Sigmoid colon (tissue), 7 donors: ENCODE results near the gene CACNA1F. TPM values are rescaled to one million over a fixed set of nuclear protein-coding genes. Genes with fewer than 3 reads are reported as not detected.

ENCODE experiments used
- DNase-seq: peaks from one replicate; pipeline ENCODE4 v3.0.0-alpha.2; 2019
- H3K27ac ChIP-seq, 4 donors: fragments of 200-600 bp; sonication (generic); one replicate each; pipeline ENCODE4 v1.5.1; 2016 to 2019; ENCODE audit warnings: mild to moderate bottlenecking in 1 of 4
- H3K27me3 ChIP-seq, 3 donors: fragments of 200-600 bp; sonication (generic); one replicate each; pipeline ENCODE4 v1.5.1; 2019; ENCODE audit warnings: mild to moderate bottlenecking in 1 of 3
- H3K36me3 ChIP-seq, 4 donors: fragments of 200-600 bp; sonication (generic); one replicate each; pipeline ENCODE4 v1.5.1; 2016 to 2019
- H3K4me1 ChIP-seq, 4 donors: fragments of 200-600 bp; sonication (generic); one replicate each; pipeline ENCODE4 v1.5.1; 2017 to 2019
- H3K4me3 ChIP-seq, 4 donors: fragments of 200-600 bp; sonication (generic); one replicate each; pipeline ENCODE4 v1.5.1; 2017 to 2019; ENCODE audit warnings: mild to moderate bottlenecking in 2 of 4, moderate library complexity in 1 of 4
- H3K9me3 ChIP-seq, 4 donors: fragments of 200-600 bp in 3 of 4; sonication (generic) in 3 of 4; one replicate each; pipeline versions ENCODE4 v1.5.1 to v1.6.1; 2013 to 2019
- EP300 ChIP-seq, 4 donors: sonication (generic); formaldehyde crosslinking; IDR thresholded peaks; one replicate each; pipeline ENCODE4 v1.6.1; 2017; ENCODE audit warnings: antibody characterized with exemption in 4 of 4
- POLR2A ChIP-seq, 2 donors: fragments of 450-650 bp; IDR thresholded peaks; one replicate each; pipeline ENCODE4 v1.6.1; 2016; ENCODE audit warnings: antibody characterized with exemption in 2 of 2, mild to moderate bottlenecking in 2 of 2, moderate library complexity in 2 of 2
- POLR2AphosphoS5 ChIP-seq, 4 donors: sonication (generic); formaldehyde crosslinking; IDR thresholded peaks; one replicate each; pipeline ENCODE4 v1.6.1; 2017; ENCODE audit warnings: antibody characterized with exemption in 4 of 4
- WGBS, 2 donors: extraction: QIAGEN DNeasy Blood & Tissue Kit; methylation state at CpG; one replicate each; pipeline ENCODE4 v1.1.7; 2013; 5-methylcytosine and 5-hydroxymethylcytosine counted together
- intact Hi-C: fragments of 100-400 bp; cut with DNase I; formaldehyde crosslinking; loops from one replicate; pipeline ENCODE4 v1.15.1; 2023
- polyA plus RNA-seq, 3 donors: library from polyadenylated mRNA; stranded (reverse); fragments of 200-250 nt; gene quantifications; one replicate each; pipeline ENCODE4 v1.2.3, GENCODE V29; 2013
- total RNA-seq, 4 donors: library from RNA; depleted of rRNA; stranded (reverse); fragments of >200 nt; gene quantifications; one replicate each; pipeline ENCODE4 v1.1.0, GENCODE V29; 2016
- TF ChIP-seq, protein P1 (sequence below), 4 experiments: fragments of 450-650 bp in 3 of 4; fragments of 200-600 bp in 1 of 4; IDR thresholded peaks; one replicate each; pipeline ENCODE4 v1.5.1; 2016 to 2019; ENCODE audit warnings: antibody characterized with exemption in 4 of 4, mild to moderate bottlenecking in 3 of 4, moderate library complexity in 2 of 4
- donor health status: healthy with polysubstance abuse.
- donor health status: Bipolar disorder and iron deficiency.
- donor health status: healthy.

The CACNA1F gene
- total and polyA plus RNA-seq, 7 donors = under 0.01 to 0.70 (median 0.15) TPM; not detected in 3

DNA sequence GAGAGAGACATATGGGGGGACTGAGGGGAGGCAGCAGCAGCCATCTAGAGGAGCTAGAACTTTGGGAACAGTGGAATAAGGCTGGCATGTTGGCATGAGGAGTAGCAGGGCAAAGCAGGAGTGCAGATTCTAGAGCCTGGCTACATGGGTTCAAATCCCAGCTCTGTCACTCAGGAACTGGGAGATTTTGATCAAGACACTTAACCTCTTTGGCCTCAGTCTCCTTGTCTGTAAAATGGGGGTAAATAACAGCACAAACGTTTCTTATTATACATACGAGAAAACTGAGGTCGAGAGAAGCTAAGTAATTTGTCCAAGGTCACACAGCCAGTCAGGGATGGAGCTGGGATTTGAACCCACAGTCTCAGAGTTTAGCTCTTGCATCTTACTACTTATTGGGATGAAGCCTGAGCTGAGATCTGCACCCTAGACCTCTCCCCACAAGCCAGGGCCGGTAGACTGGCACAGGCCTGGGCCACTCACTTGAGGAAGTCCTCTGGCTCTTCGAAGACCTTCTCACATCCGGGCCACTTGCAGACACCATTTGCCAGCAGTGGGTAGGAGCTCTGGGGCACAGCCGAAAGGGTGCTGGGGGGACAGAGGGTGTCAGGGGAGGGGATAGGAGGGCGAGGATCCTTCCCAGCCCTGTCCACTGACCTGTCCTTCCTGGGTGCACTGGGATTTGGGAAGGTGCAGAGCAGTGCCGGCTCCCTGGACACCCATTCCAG, 23.3 kb upstream of the CACNA1F start:
- H3K27me3 ChIP-seq = peaks cover 0 to 3% (median 0%) of the 10 kb centered on the region in 3 donors
- no peak for TF ChIP-seq EP300 (IDR thresholded peaks at IDR 0.05)
- TF ChIP-seq, protein P1, sequence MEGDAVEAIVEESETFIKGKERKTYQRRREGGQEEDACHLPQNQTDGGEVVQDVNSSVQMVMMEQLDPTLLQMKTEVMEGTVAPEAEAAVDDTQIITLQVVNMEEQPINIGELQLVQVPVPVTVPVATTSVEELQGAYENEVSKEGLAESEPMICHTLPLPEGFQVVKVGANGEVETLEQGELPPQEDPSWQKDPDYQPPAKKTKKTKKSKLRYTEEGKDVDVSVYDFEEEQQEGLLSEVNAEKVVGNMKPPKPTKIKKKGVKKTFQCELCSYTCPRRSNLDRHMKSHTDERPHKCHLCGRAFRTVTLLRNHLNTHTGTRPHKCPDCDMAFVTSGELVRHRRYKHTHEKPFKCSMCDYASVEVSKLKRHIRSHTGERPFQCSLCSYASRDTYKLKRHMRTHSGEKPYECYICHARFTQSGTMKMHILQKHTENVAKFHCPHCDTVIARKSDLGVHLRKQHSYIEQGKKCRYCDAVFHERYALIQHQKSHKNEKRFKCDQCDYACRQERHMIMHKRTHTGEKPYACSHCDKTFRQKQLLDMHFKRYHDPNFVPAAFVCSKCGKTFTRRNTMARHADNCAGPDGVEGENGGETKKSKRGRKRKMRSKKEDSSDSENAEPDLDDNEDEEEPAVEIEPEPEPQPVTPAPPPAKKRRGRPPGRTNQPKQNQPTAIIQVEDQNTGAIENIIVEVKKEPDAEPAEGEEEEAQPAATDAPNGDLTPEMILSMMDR (IDR thresholded peaks at IDR 0.05) = no peak
- TF ChIP-seq POLR2A (IDR thresholded peaks at IDR 0.05) = no peak
- TF ChIP-seq POLR2AphosphoS5 (IDR thresholded peaks at IDR 0.05) = no peak
- H3K9me3 ChIP-seq = no peaks in the 10 kb centered on the region
- no peaks in the 10 kb centered on the region for H3K36me3 ChIP-seq
- no peak for DNase-seq
- H3K4me1 ChIP-seq = no peaks in the 10 kb centered on the region
- no peak overlapping the region for H3K27ac ChIP-seq
- no peak overlapping the region for H3K4me3 ChIP-seq
- 85 to 88% methylated on average over 9 of the region's 9 CpGs for WGBS, 2 donors
- intact Hi-C loops = no loop called here

DNA sequence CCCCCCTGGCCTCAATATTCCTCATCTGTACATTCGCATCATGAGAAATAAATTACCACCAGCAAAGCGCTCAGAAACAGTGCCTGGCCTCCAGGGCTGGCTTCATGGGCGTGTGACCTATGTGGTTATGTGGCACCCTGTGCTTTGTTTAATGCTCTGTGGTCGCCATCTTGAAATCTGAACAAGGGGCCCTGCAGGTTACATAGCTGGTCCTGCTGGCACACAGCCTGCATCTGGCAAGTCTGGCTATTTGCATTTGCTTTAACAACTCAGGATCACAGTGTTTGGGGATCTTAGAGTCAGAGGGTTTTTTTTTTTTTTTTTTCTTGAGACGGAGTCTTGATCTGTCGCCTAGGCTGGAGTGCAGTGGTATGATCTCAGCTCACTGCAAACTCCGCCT, 21.5 kb upstream of the CACNA1F start:
- no peaks in the 10 kb centered on the region for H3K9me3 ChIP-seq
- DNase-seq = no peak
- WGBS, 2 donors = 92 to 98% methylated on average over 7 of the region's 7 CpGs
- H3K4me1 ChIP-seq = no peaks in the 10 kb centered on the region
- H3K36me3 ChIP-seq = peaks cover 0 to 7% (median 0%) of the 10 kb centered on the region in 4 donors
- H3K4me3 ChIP-seq = no peak overlapping the region
- intact Hi-C loops = no loop called here
- H3K27me3 ChIP-seq = peaks cover 0 to 3% (median 0%) of the 10 kb centered on the region in 3 donors
- H3K27ac ChIP-seq = no peak overlapping the region
- TF ChIP-seq POLR2A (IDR thresholded peaks at IDR 0.05) (no peak), POLR2AphosphoS5 (IDR thresholded peaks at IDR 0.05) (no peak), EP300 (IDR thresholded peaks at IDR 0.05) (no peak)
- TF ChIP-seq, protein P1 (IDR thresholded peaks at IDR 0.05) = no peak

DNA sequence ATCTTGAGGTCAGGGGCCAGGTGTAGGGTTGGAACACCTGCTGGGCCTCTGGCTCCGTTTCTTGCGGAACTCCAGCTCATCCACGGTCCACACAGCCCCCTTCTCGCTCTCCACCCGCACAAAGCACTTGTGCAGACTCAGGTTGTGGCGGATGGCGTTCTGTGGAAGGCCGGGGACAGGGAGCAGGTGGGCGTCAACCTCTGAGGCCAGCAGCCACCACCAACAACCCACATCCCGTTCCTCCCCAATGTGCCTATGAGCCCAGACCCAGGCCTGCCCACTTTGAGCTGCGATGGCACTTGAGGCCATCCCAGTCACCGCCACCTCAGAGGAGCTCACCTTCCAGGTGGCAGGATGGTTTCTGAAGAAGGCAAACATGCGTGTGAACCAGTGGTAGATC, 18.2 kb upstream of the CACNA1F start:
- Histone ChIP-seq H3K27me3 (no peaks in the 10 kb centered on the region), H3K4me3 (no peak overlapping the region), H3K36me3 (peaks cover 0 to 13% (median 3%) of the 10 kb centered on the region in 4 donors), H3K4me1 (no peaks in the 10 kb centered on the region), H3K27ac (no peak overlapping the region), H3K9me3 (no peaks in the 10 kb centered on the region)
- 93 to 94% methylated on average over 13 of the region's 13 CpGs for WGBS, 2 donors
- TF ChIP-seq POLR2A (IDR thresholded peaks at IDR 0.05) = no peak
- no peak for TF ChIP-seq POLR2AphosphoS5 (IDR thresholded peaks at IDR 0.05)
- TF ChIP-seq EP300 (IDR thresholded peaks at IDR 0.05) = no peak
- TF ChIP-seq, protein P1 (IDR thresholded peaks at IDR 0.05) = no peak
- no peak for DNase-seq
- intact Hi-C loops = no loop called here

DNA sequence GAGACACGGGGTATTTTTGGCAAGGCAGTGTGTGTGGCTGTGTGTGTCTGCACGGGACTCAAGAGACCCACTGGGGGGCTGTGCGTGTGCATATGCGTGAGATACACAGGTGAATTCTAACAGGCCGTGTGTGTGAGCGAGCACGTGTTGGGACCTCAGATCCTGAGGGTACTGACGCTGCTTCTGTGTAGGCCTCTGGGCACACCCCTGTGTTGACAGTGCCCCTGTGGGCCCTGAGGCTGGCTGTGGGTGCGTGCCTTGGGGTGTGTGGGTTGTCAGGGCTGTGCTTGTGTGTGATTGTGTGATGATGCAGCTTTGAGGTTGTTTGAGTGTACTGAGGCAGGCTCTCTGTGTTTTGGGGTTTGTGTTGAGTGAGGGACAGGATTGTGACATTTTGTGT, 17.4 kb upstream of the CACNA1F start:
- 91 to 93% methylated on average over 9 of the region's 9 CpGs for WGBS, 2 donors
- TF ChIP-seq POLR2A (IDR thresholded peaks at IDR 0.05) = no peak
- TF ChIP-seq POLR2AphosphoS5 (IDR thresholded peaks at IDR 0.05) = no peak
- peaks cover 0 to 17% (median 3%) of the 10 kb centered on the region in 4 donors for H3K36me3 ChIP-seq

DNA sequence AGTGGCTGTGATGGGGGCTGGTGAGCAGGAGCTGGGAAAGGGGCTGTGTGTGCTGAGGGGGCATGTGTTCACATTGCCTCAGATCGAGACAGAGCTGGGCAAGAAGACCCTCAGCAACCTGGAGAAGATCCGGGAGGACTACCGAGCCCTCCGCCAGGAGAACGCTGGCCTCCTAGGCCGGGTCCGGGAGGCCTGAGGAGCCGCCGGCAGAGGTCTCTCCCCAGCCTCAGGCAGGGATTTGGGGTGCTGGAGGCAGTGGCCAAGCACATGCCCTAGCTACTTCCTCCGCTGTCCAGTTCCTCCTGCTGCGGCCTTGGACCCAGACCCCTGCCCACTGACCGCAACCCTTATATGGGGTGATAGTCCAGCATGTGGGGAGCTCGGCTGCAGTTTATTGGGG, 16.9 kb upstream of the CACNA1F start:
- Histone ChIP-seq H3K27me3 (no peaks in the 10 kb centered on the region), H3K4me3 (no peak overlapping the region), H3K36me3 (peaks cover 0 to 17% (median 3%) of the 10 kb centered on the region in 4 donors), H3K27ac (no peak overlapping the region), H3K9me3 (no peaks in the 10 kb centered on the region), H3K4me1 (no peaks in the 10 kb centered on the region)
- no peak for DNase-seq
- no peak for TF ChIP-seq POLR2A (IDR thresholded peaks at IDR 0.05)
- TF ChIP-seq, protein P1 (IDR thresholded peaks at IDR 0.05) = no peak
- TF ChIP-seq POLR2AphosphoS5 (IDR thresholded peaks at IDR 0.05) = no peak
- TF ChIP-seq EP300 (IDR thresholded peaks at IDR 0.05) = no peak
- intact Hi-C loops = no loop called here
- WGBS, 2 donors = 97% methylated on average over 13 of the region's 13 CpGs

More for the DNA sequence above, 17.4 kb upstream of the CACNA1F start:
- no peaks in the 10 kb centered on the region for H3K4me1 ChIP-seq
- no peaks in the 10 kb centered on the region for H3K27me3 ChIP-seq
- no peaks in the 10 kb centered on the region for H3K9me3 ChIP-seq
- intact Hi-C loops = no loop called here
- H3K4me3 ChIP-seq = no peak overlapping the region
- no peak overlapping the region for H3K27ac ChIP-seq
- DNase-seq = no peak
